Renal pelvis (tissue), 4 donors: Measurements from ENCODE around the gene LINGO1. TPM values are rescaled to one million over a fixed set of nuclear protein-coding genes. Genes with fewer than 3 reads are reported as not detected.

Experiments used
- DNase-seq: peaks from one replicate; pipeline ENCODE4 v3.0.0-alpha.2; 2013
- polyA plus RNA-seq, 3 donors: library from polyadenylated mRNA; unstranded; fragments of 120-200 nt; gene quantifications; one replicate each; pipeline ENCODE4 v1.2.1, GENCODE V29; 2013; ENCODE audit not compliant: insufficient read length in 3 of 3

LINGO1 gene
- polyA plus RNA-seq, 3 donors: 11.3 to 22.4 (median 15.4) TPM

GRCh38 chr15:77598644-77599043 lies 34.1 kb downstream of the LINGO1 start:
- DNase-seq: no peak

DNA sequence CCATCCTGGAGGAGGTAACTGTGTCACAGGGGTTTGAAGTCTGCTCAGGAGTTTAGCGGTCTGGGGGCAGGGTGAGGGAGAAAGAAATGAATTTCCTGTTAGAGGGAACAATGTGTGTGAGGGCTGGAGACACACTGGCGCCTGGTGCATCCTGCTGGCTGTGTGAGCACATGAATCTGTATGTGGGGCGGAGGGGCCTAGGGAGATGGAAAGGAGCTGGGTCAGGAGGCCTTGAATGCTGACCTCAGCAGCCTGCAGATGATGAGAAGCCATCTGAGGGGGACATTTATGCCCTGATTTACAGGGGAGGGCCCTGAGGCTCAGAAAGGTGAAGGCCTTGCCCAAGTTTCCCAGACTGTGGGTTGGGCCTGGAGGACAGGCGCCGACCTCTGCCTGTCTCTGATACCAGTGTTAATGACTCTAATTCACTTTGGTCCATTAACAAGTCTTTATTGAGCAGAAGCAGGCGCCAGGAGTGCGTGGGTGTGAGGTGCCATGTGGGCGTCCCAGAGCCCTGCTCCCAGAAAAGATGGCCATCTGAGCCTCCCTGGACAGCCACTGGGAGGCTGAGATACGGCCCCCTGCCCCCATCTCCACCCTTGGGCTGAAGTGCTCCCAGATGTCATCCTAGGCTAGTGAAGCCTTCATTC lies 34.8 kb downstream of the LINGO1 start:
- DNase-seq: no peak

- DNase-seq: no peak
Measured at GRCh38 chr15:77596821-77597803, 35.6 kb downstream of the LINGO1 start.

DNA sequence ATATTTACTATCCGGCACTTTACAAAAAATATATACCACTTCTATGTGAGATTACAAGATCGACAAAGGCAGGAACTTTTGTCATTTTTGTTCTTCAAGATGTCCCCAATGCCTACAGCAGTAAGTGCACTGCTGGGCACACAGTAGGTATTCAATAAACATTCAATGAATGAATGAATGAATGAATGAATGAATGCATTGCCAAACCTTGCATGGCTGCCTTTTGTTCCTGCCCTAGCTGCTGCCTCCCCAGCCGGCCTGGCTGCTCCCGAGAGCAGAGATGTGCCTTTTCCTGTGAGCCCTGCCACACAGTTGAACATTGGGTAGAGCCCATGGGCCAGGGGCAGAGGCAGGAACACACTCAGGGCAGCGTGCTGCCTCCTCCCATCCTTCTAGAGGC lies 37.5 kb downstream of the LINGO1 start:
- no peak for DNase-seq

- DNase-seq: no peak
Measured at GRCh38 chr15:77592758-77593157, 40.0 kb downstream of the LINGO1 start.

GRCh38 chr15:77591968-77592613 lies 40.6 kb downstream of the LINGO1 start:
- DNase-seq: no peak

GRCh38 chr15:77589839-77590238 lies 42.9 kb downstream of the LINGO1 start:
- no peak for DNase-seq

- no peak for DNase-seq
Measured at GRCh38 chr15:77588126-77588525, 44.6 kb downstream of the LINGO1 start.

- DNase-seq: no peak
Measured at GRCh38 chr15:77584691-77585090, 48.0 kb downstream of the LINGO1 start.

DNA sequence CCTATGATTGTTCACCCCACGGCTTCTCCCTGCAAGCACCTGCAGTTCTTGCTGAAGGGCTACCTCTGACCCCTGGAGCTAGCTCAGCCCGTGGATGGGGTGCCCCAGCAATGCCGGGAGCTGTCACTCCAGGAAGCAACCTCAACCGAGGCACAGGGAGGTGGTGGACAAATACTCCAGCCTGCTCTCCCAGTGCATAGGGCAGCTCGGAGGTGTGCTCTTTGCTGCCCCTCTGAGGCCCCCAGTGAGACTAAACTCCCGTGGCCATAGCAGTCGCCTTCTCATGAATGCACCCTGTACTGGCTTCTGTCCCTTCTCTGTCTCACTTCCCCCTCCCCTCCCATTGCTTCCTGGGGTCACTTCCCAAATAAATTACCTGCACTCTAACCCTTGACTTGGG lies 48.5 kb downstream of the LINGO1 start:
- no peak for DNase-seq

DNA sequence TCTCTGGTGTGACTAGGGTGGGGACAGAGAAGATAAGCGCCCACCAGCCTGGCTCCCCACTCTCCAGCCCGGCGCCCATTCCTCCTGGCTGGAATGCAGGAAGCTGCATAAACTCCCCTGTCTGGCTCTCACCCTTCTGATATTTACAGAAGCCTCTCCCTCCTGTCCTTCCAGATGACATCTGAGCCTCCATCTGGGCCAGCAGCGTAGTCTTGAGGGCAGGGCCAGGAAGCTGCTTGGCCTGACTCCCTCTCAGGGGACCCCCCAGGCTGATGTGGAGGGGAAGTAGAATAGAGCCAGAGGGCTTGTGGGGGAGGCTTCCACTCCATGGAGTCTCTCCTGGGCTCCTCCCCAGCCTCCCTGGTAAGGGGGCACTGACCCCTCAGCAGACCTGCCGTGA lies 49.9 kb downstream of the LINGO1 start:
- no peak for DNase-seq

DNA sequence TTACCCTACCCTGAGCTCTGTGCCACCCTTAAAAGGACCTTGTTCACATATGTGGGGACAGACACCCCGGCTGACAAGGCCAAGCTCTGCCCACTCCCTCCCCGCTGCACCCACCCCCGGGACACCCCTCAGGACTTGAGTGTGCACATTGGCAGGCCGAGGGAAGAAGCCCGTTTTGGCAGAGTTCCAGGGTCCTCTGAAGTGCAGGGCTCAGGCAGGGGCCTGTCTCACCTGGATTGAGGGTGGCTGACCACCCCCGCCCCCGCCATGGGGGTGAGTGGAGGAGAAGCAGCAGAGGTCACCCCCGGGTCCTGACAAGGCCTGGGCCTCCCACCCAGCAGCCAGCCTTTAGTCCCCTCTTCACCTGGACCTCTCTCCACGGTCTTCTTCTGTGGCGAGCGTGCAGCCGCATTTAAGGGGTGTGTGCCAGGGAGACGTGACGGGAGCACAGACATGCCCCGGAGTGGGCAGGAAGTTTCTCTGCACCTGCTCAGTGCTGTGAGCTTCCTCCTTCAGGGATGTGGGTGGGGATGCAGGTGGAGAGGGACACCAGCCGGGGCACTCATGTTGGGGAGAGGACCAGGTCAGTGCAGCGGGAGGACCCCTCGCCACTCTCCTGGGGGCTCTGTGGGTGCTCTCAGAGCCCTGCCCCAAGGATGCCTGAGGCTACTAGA lies 50.7 kb downstream of the LINGO1 start:
- no peak for DNase-seq

- DNase-seq: no peak
Measured at GRCh38 chr15:77580996-77581682, 51.6 kb downstream of the LINGO1 start.

DNA sequence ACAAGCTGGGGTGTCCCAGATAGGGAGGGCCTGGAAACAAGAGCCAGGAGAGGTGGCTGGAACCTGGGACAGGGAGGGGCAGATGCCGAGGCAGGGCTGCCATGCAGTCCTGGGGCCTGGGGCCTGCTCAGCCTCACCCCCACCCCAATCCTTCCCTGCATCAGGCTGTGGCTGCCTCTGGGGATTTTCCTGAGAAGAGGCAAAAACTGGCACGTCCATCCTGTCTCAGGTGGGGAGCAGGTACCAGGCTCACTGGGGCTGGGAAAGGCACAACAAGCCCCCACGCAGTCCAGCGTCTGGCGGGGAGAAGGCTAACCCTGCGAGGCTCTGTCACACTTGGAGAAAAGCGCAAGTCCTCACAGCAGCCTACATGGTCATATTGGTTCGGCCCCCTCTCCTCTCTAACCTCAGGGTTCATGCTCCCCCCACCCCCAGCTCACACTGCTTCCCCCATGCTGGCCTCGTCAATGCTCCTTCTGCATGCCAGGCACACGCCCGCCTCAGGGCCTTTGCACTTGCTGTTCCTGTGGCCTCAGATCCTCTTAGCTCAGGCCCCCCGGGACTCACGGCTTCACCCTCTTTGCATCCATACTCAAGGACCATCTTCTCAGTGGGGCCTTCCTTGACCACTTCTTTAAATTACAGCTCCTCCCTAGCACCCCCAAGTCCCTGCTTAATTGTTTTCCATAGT lies 53.1 kb downstream of the LINGO1 start:
- no peak for DNase-seq

- no peak for DNase-seq
Measured at GRCh38 chr15:77578641-77579372, 53.9 kb downstream of the LINGO1 start.

GRCh38 chr15:77577366-77577950 lies 55.3 kb downstream of the LINGO1 start:
- DNase-seq: no peak

- DNase-seq: no peak
Measured at GRCh38 chr15:77576538-77576937, 56.2 kb downstream of the LINGO1 start.

GRCh38 chr15:77575203-77575934 lies 57.3 kb downstream of the LINGO1 start:
- DNase-seq: no peak
